Right renal pelvis (tissue), 4 donors: ENCODE results near the gene MRPL50. TPM values are rescaled to one million over a fixed set of nuclear protein-coding genes. Genes with fewer than 3 reads are reported as not detected.

Experiments used
- DNase-seq, 4 donors: peaks; one replicate each; pipeline ENCODE4 v3.0.0-alpha.2; 2013; ENCODE audit warnings: low read depth in 4 of 4, low spot score in 3 of 4, missing footprints in 1 of 4
- polyA plus RNA-seq, 4 donors: library from polyadenylated mRNA; unstranded; fragments of 120-200 nt; gene quantifications; one replicate each; pipeline ENCODE4 v1.2.1, GENCODE V29; 2013; ENCODE audit not compliant: insufficient read length in 4 of 4

The MRPL50 gene
- polyA plus RNA-seq, 4 donors: 24.2 to 31.0 (median 29.3) TPM

DNA sequence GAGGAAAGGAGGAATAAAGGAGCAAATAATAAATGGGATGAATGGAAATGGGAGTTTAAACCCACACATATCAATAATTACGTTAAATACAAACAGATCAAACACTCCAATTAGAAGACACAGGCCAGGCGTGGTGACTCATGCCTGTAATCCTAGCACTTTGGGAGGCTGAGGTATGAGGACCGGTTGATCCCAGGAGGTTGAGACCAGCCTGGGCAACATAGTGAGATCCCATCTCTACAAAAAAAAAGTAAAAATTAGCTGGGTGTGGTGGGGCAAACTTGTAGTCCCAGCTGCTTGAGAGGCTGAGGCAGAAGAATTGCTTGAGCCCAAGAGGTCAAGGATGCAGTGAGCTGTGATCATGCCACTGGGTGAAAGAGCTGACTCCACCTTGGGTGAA is 17.3 kb downstream of the MRPL50 start:
- no peak for DNase-seq

DNA sequence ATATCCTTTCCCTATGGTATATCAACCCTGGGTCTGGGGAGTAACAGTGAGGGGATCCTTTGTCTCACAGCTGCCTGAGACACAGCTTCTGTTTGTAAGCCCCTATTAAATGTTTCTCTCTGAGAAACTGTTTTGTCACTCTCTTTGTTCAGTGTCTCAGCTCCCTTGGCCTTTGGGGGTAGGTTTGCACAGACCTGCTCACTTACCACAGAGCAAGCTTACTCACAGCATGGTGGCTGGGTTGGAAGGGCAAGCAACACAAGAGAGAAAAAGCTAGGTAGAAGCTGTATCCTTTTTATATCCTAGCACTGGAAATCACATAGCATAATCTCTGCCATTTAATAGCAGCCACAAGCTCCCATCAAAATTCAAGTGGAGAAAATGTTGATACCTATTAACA is 18.1 kb downstream of the MRPL50 start:
- no peak for DNase-seq

DNA sequence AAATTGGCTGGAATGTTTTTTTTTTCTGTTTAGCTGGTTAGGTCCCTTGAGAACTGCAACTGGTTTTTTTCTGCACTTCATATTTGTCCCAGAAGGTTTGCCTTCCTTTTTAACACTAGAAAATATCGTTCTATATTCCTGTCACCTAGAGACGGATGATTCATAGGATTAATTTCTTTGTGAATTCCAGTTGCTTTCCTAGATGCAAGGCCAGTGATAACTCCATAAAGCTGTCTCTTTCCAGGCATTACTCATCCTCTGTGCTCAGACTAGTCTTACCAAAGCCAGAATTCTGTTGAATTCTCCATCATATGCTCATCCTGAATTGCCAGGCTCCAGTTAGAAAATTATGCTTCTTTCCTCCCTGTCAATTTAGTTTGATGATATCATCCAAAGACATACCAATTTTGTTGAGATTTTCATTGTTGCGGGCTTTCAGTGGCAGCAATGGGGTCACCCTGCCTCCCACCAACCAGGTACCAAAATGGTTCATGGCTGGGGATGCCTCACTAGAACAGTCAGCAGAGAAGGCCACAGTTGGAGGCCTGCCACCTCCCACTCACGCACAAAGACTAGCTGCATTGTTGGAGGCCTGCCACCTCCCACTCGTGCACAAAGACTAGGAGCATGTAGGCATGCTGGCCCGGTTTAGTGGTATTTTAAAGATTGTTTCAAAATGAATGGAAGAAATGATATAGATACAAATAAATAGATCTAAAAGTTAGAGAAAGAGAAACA is 22.1 kb downstream of the MRPL50 start:
- no peak for DNase-seq

DNA sequence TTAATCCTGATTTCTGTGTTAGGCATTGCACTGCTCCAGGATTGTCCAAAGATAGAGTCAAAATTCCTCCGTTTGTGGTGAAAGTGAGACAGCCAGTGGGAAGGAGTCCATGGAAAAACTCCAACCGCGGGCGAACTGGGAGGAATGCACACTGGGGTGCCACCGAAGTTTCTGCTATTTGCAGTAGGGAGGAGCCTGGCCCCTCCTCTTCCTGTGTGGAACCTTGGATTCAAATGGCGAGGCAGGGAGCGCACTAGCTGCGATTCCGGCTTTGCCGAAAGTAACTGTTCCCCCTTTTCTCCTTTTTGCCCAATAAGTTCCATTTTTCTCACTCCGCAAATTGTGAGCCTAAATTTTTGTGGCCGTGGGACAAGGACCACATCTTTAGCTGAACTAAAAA is 22.9 kb downstream of the MRPL50 start:
- no peak for DNase-seq

DNA sequence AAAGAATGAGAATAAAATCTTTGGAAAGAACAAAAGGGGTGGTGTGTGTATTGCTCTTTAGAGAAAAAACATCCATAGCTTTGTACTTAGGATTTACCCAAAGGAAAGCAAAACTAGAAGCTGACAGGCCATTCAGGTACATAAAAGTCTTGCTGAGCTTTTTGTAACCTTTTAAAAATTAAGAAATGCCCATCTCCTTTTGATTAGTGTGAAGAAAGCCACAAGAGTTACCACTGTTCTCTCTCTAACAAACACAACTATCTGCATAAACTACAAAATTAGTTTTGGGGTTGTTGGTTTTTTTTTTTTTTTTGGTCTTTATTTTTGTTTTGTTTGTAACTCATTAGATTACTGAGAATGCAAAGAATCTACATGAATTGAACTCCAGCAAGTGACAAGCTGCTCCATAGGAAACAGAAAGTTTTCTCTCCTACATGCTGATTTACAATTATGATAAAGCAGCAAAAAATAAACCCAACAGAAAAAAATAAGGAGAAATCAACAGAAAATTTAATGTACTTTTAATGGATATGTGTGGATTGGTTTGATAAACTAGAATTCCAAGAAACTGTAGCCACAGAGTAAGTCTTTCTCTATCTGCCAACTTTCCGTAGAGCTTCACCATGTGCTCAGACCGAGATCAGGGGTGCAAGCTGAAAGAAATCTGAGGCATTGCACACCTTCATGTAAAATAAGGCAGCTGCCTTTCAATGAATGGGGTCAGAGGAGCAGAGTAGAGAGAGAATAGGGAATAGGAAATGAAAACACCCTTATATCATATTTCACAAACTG is 25.9 kb downstream of the MRPL50 start:
- DNase-seq: no peak

DNA sequence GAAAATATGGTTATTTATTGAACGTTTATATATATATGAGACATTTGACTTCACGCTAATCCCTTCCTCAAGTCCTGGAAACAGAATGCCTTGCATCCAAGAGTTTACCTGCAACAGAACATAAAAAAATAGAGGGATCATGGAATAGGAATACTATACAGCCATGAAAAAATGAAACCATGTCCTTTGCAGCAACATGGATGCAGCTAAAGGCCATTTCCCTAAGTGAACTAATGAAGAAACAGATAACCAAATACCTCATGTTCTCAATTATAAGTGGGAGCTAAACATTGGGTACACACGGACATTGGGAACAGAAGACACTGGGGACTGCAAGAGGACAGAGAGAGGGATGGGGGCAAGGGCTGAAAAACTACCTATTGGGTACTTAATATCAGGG is 26.6 kb downstream of the MRPL50 start:
- no peak for DNase-seq

GRCh38 chr9:101369884-101370531 is 28.4 kb downstream of the MRPL50 start:
- no peak for DNase-seq

DNA sequence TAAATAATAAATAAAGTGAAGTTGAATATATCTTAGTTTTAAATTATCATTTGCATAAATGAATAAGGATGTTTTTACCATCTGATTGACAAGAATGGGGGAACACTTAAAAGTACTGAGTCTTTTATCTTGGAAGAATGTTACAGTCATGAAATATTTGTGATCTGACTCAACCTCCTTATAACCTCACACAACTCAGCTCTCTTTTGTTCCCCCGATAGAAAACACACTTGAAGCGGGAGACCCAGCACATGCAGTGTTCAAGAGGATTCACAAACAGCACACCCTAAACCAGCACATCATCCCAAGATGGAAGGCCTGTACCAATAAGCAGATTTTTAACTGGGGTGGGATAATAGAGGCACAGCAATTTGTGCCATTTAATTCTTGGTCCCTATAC is 29.1 kb downstream of the MRPL50 start:
- no peak for DNase-seq

DNA sequence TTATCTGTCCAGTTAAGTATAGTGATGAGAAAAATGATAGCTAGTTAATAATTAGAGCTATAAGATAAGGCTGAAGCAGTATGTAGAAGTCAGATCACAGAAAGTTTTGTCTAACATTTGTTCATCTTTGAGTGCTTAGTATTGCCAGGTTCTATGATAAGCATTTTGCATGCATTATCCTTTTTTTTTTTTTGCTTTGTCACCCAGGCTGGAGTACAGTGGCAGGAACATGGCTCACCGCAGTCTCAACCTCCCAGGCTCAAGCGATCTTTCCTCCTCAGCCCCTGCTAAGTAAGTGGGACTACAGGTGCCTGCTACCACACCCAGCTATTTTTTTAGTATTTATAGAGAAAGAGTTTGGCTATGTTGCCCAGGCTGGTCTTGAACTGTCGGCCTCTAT is 31.1 kb downstream of the MRPL50 start:
- DNase-seq: no peak

GRCh38 chr9:101366038-101366756 is 32.2 kb downstream of the MRPL50 start:
- no peak for DNase-seq

DNA sequence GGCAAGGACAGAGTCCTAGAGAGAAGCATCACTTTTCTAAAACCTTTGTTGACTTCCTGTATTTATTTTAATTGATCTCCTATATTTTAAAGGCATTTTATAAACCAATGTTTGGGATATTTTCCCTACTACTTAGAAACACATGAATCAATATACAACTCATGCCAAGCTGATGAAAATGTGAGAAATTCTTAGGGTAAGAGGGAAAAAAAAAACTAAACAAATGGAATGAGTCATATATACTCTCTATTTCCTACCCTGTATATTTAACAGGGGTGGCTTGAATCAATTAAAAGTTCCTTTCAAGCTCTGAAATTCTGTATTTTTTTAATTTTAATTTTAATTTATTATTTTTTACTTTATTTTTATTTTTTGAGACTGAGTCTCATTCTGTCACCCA is 33.2 kb downstream of the MRPL50 start:
- DNase-seq: no peak

DNA sequence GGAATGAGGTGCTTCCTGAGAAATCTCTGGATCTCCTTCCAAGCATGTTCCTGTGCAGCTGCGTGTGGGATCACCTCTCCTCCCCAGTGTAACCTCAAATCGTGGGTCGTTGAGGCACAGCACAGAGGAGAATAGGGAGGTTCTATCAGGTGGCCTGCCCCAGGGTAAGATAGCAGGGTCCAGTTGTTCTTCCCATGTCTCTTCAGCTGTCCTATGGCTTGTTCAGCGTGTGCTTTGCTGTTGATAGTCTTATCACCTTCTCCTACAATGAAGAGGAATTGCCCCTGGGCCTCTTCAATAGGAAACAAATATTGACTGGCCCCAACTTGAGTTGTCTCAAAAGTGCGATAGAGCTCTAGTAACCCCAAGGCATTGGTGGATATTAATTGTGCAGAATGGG is 36.0 kb downstream of the MRPL50 start:
- DNase-seq: no peak

DNA sequence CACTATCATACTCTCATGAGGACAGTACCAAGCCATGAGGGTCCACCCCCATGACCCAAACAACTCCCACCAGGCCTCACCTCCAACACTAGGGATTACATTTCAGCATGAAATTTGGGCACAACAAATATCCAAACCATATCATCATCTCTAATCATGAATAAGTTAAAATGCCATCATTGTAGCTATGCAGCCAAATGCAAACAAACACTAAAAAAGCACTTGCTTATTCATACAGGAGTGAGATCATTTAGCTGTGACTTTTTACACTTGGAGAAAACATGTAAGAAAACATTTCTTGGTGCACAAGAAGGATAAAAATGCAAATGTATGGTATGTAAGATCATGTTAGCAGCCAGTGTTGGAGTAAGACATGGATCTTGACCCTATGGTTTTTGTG is 37.8 kb downstream of the MRPL50 start:
- no peak for DNase-seq

GRCh38 chr9:101359679-101360078 is 38.7 kb downstream of the MRPL50 start:
- DNase-seq: no peak

- DNase-seq: no peak
These were observed 41.8 kb downstream of the MRPL50 start for GRCh38 chr9:101356619-101357018.

DNA sequence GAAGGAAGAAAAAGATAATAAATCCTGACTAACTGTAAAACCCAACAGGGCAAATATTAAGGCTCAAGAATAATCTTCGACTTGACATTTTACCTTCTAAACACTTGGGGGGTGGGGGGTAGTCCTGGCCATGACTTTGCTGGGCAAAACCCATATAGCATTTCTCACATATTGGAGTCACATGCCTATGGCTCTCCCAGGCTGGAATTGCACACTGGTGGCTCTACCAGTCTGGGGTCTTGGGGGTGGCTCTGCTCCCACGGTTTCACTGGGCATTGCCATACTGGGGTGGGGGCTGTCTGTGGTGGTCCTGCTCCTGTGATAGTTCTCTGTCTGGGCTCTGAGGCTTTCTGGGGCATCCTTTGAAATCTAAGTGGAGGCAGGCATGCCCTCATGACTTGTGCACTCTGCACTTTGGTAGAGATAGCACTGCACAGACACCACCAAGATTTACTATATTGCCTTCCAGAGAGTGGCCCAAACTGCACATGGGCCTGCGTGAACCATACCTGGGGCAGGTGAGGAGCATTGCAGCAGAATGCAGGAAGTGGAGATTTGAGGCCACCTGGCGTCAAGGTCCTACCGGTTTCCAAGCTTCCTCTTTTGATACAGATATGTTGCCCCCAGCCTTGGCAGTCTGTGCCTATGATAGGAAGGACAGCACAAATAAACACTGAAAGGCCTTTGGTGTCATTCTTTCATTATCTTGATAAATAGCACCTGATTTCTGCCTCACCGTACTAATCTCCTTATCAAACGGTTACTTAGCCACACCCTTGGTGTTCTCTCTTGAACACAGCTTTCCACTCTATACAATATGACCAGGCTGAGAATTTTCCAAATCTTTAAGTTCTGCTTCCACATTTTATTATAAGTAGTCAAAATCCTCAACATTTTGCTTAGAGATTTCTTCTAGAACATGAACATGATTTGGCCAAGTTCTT is 43.4 kb downstream of the MRPL50 start:
- no peak for DNase-seq

GRCh38 chr9:101354143-101354764 is 44.2 kb downstream of the MRPL50 start:
- no peak for DNase-seq

GRCh38 chr9:101353683-101354082 is 44.7 kb downstream of the MRPL50 start:
- no peak for DNase-seq

GRCh38 chr9:101352892-101353463 is 45.4 kb downstream of the MRPL50 start:
- no peak for DNase-seq
